ENCODE data around the gene COL23A1.
"Not testable (repeated sequence)": the region's sequence is repeated elsewhere in the genome, so short reads cannot be mapped to it uniquely, and the experiment has no call there.

Gene COL23A1

DNA sequence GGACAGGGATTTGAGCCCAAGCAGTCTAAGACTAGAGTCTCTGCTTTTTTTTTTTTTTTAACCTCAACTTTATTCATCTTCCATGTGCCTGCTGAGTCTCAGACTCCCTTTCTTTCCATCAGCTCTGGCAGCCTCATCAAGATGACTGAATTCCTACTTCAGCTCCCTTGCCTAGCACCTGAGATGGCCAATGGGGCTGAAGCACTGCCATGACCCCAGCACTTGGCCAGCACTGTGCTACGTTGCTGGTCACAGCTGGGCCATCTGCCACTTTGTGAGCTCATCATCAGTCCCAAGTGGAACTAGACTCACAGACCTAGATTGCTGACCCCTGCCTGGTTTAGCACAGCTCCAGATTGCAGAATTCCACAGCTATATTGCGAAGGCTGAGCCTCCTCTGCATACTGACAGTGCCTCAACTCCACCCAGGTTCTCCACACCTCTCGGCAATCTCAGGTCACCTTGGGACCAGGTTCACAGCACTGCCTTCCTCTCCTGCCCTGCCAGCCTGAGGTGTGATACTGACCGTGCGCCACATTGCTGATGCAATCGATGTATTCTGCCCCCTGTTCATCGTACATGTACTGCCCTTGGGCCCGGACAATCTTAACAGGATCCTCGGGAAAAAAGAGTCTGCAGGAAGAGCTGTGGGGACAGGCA, 359.2 kb downstream of the COL23A1 start:
- no peak for DNase-seq (ENCODE audit: low read depth)
- TF ChIP-seq, protein P1, sequence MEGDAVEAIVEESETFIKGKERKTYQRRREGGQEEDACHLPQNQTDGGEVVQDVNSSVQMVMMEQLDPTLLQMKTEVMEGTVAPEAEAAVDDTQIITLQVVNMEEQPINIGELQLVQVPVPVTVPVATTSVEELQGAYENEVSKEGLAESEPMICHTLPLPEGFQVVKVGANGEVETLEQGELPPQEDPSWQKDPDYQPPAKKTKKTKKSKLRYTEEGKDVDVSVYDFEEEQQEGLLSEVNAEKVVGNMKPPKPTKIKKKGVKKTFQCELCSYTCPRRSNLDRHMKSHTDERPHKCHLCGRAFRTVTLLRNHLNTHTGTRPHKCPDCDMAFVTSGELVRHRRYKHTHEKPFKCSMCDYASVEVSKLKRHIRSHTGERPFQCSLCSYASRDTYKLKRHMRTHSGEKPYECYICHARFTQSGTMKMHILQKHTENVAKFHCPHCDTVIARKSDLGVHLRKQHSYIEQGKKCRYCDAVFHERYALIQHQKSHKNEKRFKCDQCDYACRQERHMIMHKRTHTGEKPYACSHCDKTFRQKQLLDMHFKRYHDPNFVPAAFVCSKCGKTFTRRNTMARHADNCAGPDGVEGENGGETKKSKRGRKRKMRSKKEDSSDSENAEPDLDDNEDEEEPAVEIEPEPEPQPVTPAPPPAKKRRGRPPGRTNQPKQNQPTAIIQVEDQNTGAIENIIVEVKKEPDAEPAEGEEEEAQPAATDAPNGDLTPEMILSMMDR (conservative IDR thresholded peaks at IDR 0.05; ENCODE audit: low read depth, low read length), result no peak
- H3K4me3 ChIP-seq (ENCODE audit: low read length), result peak overlapping the region; percentile 69

DNA sequence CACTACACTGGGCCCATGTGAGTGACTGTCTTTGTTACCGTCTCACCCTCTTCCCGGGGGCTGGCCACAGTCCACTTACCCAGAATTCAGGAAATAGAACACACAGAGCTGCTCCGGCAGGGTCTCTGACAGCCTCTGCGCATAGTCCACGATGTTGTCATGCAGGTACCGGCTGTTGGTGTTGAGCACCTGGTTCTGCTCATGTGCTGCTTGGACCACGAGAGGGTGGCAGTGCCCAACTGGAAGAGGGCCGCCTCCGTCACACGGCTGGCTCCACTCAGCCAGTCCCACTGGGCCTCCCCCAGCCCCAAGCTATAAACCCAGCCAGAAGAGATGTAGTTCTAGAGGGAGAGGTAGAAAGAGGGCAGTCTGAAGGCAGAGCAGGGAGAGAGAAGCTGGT, 360.3 kb downstream of the COL23A1 start:
- H3K4me3 ChIP-seq (ENCODE audit: low read length), result no peak overlapping the region
- TF ChIP-seq, protein P1 (conservative IDR thresholded peaks at IDR 0.05; ENCODE audit: low read depth, low read length), result no peak
- DNase-seq (ENCODE audit: low read depth), result no peak

DNA sequence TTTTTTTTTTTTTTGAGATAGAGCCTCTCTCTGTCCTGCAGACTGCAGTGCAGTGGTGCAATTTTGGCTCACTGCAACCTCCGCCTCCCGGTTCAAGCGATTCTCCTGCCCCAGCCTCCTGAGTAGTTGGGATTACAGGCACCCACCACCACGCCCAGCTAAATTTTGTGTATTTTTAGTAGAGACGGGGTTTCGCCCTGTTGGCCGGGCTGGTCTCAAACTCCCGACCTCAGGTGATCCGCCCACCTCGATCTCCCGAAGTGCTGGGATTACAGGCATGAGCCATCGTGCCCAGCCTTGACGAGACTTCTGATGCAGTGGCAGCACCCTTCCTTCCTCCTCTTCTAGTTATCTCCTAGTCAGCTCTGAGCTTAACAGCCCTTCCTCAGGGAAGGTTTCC, 361.1 kb downstream of the COL23A1 start:
- not testable (repeated sequence) for H3K4me3 ChIP-seq (ENCODE audit: low read length); DNase-seq (ENCODE audit: low read depth)

DNA sequence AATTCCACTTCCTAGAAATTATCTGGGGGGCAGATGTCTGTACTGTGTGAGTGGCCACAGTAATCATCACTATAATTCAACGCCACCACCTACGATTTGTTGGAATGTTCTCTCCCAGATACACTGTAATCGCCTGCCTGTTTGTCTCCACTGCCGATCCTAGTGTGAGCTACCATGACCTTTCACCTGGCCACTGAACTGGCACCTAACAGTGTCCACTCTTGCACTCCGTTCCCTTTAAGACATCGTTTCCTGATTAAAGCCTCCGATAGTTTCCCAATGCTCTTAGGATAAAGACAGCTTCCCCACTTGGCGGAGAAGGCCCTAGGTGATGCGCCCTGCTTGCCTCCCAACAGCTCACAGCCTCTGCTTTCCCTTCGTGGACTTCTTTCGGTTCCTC, 361.6 kb downstream of the COL23A1 start:
- TF ChIP-seq, protein P1 (conservative IDR thresholded peaks at IDR 0.05; ENCODE audit: low read depth, low read length), result no peak
- no peak overlapping the region for H3K4me3 ChIP-seq (ENCODE audit: low read length)
- DNase-seq (ENCODE audit: low read depth), result no peak

DNA sequence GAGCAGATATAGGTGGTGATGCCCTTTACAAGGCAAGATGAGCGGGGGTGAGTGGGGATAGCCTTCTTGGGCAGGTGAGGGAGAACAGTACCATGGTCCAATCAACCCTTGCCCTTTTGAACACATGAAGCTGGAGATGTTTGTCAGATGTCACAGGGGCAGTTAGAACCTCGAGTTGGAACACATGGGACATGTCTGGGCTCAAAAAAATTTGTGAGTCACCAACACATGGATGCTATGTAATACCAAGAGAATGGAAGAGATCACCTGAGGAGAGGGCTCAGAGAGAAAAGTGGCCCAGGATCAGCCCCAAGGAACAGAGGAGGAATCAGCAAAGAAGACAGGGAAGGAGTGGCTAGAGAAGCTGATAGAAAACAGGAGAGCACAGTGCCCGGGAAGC, 362.3 kb downstream of the COL23A1 start:
- H3K4me3 ChIP-seq (ENCODE audit: low read length), result no peak overlapping the region
- no peak for DNase-seq (ENCODE audit: low read depth)
- TF ChIP-seq, protein P1 (conservative IDR thresholded peaks at IDR 0.05; ENCODE audit: low read depth, low read length), result no peak

DNA sequence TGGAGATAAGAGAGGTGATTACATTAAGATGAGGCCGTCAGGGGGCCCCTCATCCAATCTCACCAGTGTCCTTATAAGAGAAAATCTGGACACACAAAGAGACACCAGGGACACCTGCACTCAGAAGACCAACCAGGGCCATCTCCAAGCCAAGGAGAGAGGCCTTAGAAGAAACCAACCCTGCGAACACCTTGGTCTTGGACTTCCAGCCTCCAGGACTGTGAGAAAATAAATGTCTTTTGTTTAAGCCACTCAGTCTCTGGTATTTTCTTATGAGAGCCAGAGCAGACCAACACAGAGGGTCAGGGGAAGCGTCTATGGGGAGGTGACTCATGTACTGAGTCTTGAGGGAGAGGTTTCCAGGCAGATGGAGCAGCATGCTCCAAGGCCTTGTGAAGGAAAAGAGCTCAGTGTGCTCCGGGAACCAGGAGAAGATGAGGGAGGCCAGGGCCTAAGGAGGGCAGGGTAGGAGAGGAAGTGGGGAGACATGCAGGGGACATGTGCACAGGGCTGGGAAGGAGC, 363.0 kb downstream of the COL23A1 start:
- TF ChIP-seq, protein P1 (conservative IDR thresholded peaks at IDR 0.05; ENCODE audit: low read depth, low read length), result no peak
- no peak for DNase-seq (ENCODE audit: low read depth)
- no peak overlapping the region for H3K4me3 ChIP-seq (ENCODE audit: low read length)

DNA sequence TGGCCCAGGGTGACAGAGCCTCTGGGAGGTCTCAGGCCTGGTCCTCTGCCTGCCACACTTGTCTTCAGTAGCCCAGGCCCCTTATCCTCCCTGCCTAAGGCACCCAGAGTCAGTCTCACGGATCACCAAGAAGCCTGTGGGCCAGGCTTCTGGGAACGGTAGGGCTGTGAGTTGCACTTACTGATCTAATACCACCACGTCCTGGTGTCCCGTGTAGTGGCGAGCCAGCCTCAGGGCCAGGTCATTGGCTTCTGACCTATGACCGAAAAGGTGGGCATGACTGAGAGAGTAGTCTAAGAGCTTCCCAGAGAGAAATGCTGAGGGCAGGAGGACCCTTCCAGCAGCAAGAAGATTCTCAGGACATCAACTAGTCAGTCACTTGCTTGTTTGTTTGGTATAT, 365.0 kb downstream of the COL23A1 start:
- TF ChIP-seq, protein P1 (conservative IDR thresholded peaks at IDR 0.05; ENCODE audit: low read depth, low read length), result no peak
- DNase-seq (ENCODE audit: low read depth), result no peak
- no peak overlapping the region for H3K4me3 ChIP-seq (ENCODE audit: low read length)
